OCI-LY1 (cell line): ENCODE measurements around the gene ADGRG1.

Experiments used
- EZH2 ChIP-seq: fragments of 200-600 bp; sonication (generic), shearing (Covaris generic); IDR thresholded peaks from 2 replicates; pipeline ENCODE4 v1.8.0; 2017; ENCODE audit warnings: borderline replicate concordance, mixed run types, mild to moderate bottlenecking, antibody characterized with exemption, low read length, moderate library complexity, mixed read lengths
- TF ChIP-seq, protein P1 (sequence below): fragments of 200-600 bp; sonication (generic), shearing (Covaris generic); IDR thresholded peaks from 2 replicates; pipeline ENCODE4 v1.5.1; 2017; ENCODE audit warnings: mild to moderate bottlenecking, antibody characterized with exemption, low read length, moderate library complexity, mixed read lengths

GRCh38 chr16:57649846-57650245 is 21.4 kb downstream of the ADGRG1 start:
- TF ChIP-seq, protein P1, sequence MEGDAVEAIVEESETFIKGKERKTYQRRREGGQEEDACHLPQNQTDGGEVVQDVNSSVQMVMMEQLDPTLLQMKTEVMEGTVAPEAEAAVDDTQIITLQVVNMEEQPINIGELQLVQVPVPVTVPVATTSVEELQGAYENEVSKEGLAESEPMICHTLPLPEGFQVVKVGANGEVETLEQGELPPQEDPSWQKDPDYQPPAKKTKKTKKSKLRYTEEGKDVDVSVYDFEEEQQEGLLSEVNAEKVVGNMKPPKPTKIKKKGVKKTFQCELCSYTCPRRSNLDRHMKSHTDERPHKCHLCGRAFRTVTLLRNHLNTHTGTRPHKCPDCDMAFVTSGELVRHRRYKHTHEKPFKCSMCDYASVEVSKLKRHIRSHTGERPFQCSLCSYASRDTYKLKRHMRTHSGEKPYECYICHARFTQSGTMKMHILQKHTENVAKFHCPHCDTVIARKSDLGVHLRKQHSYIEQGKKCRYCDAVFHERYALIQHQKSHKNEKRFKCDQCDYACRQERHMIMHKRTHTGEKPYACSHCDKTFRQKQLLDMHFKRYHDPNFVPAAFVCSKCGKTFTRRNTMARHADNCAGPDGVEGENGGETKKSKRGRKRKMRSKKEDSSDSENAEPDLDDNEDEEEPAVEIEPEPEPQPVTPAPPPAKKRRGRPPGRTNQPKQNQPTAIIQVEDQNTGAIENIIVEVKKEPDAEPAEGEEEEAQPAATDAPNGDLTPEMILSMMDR: no peak
- no peak for TF ChIP-seq EZH2
